HCT116 (cell line): ENCODE data around the gene CEND1. TPM values are rescaled to one million over a fixed set of nuclear protein-coding genes. Genes with fewer than 3 reads are reported as not detected.

Experiments used
- ATAC-seq: fragments of 200-7000 bp; cut with Tn5 transposase; 2 replicates; pipeline ENCODE4 v1.9.1; 2020; ENCODE audit warnings: mild to moderate bottlenecking, moderate library complexity
- BruUV-seq: library from RNA; stranded (reverse); fragments of 400-500 nt; replicated peaks from 2 replicates; lab custom pipeline; 2021; lab: Mats Ljungman, UMichigan
- CTCF ChIA-PET: fragments of 300-600 bp; sonication (Branson Sonifier 250); formaldehyde crosslinking; loops from one replicate; lab custom pipeline; 2021; ENCODE audit warnings: antibody characterized with exemption; lab: Charles Lee
- POLR2A ChIA-PET: fragments of 300-600, 350-600 bp; sonication (Branson Sonifier 250); formaldehyde crosslinking; loops from one replicate; lab custom pipeline; 2021; ENCODE audit warnings: antibody characterized with exemption; lab: Charles Lee
- RAD21 ChIA-PET, 2 experiments: fragments of 300-600 bp; sonication (Branson Sonifier 250); formaldehyde crosslinking; loops; one replicate each; lab custom pipeline; 2023; ENCODE audit warnings: low total read pairs in 2 of 2; ENCODE audit not compliant: uncharacterized antibody in 2 of 2, unreplicated experiment in 2 of 2, low non-redundant PET in 1 of 2; lab: Charles Lee
- DNase-seq: peaks from one replicate; pipeline ENCODE4 v3.0.0-alpha.2; 2010; ENCODE audit warnings: low read depth, low spot score
- H2AFZ ChIP-seq: fragments of 200-600 bp; shearing (Covaris generic), sonication (generic); 2 replicates; pipeline ENCODE4 v1.6.1; 2017; ENCODE audit warnings: low read depth, mixed run types, mixed read lengths, antibody characterized with exemption, low read length; ENCODE audit not compliant: poor library complexity, severe bottlenecking
- H3K27ac ChIP-seq: 2 replicates; pipeline ENCODE4 v1.5.1; 2012; ENCODE audit warnings: low read depth, low read length
- H3K27me3 ChIP-seq: fragments of 200-600 bp; sonication (generic); 2 replicates; pipeline ENCODE4 v1.6.1; 2016; ENCODE audit warnings: mixed run types, low read length, mixed read lengths; ENCODE audit not compliant: insufficient read depth
- H3K36me3 ChIP-seq, 2 experiments: fragments of 200-500 bp in 1 of 2; fragments of 200-600 bp in 1 of 2; sonication (Bioruptor generic) in 1 of 2; sonication (generic) in 1 of 2; 2 replicates each; pipeline versions ENCODE4 v1.5.1 to v1.6.1; 2014 to 2016; ENCODE audit warnings: low read length in 2 of 2, inconsistent platforms in 1 of 2, mixed read lengths in 1 of 2, mixed run types in 1 of 2; ENCODE audit not compliant: insufficient read depth in 2 of 2, control insufficient read depth in 1 of 2
- H3K4me1 ChIP-seq, 2 experiments: fragments of 200-600 bp in 1 of 2; sonication (generic) in 1 of 2; 2 replicates each; pipeline versions ENCODE4 v1.5.1 to v1.6.1; 2012 to 2017; ENCODE audit warnings: low read length in 2 of 2, inconsistent platforms in 1 of 2, mild to moderate bottlenecking in 1 of 2, mixed read lengths in 1 of 2, mixed run types in 1 of 2, moderate library complexity in 1 of 2; ENCODE audit not compliant: insufficient read depth in 2 of 2, control insufficient read depth in 1 of 2
- H3K4me2 ChIP-seq: fragments of 200-600 bp; sonication (generic); 2 replicates; pipeline ENCODE4 v1.6.1; 2017; ENCODE audit warnings: mixed run types, low read length, mixed read lengths
- H3K4me3 ChIP-seq, 2 experiments: fragments of 200-600 bp in 1 of 2; sonication (generic) in 1 of 2; replicated peaks in 1 of 2; 2 replicates each; pipeline ENCODE4 v1.5.1; 2011 to 2016; ENCODE audit warnings: low read length in 2 of 2, control low read depth in 1 of 2, low read depth in 1 of 2, mild to moderate bottlenecking in 1 of 2, mixed read lengths in 1 of 2, mixed run types in 1 of 2
- H3K79me2 ChIP-seq: fragments of 200-600 bp; sonication (generic); 2 replicates; pipeline ENCODE4 v1.6.1; 2017; ENCODE audit warnings: mild to moderate bottlenecking, mixed run types, low read length, moderate library complexity, mixed read lengths; ENCODE audit not compliant: insufficient read depth
- H3K9ac ChIP-seq: fragments of 200-600 bp; sonication (generic); 2 replicates; pipeline ENCODE4 v1.6.1; 2016; ENCODE audit warnings: low read length, mixed read lengths
- H3K9me2 ChIP-seq: fragments of 200-600 bp; sonication (generic), shearing (Covaris generic); 2 replicates; pipeline ENCODE4 v1.6.1; 2017; ENCODE audit warnings: mixed run types, mild to moderate bottlenecking, moderate library complexity; ENCODE audit not compliant: insufficient read depth
- H3K9me3 ChIP-seq, 2 experiments: fragments of 200-500 bp in 1 of 2; fragments of 200-600 bp in 1 of 2; sonication (Bioruptor generic) in 1 of 2; sonication (generic) in 1 of 2; 2 replicates each; pipeline ENCODE4 v1.6.1; 2014 to 2017; ENCODE audit warnings: low read length in 2 of 2, mixed read lengths in 2 of 2, inconsistent platforms in 1 of 2, low read depth in 1 of 2, mild to moderate bottlenecking in 1 of 2, mixed run types in 1 of 2, moderate library complexity in 1 of 2; ENCODE audit not compliant: control insufficient read depth in 1 of 2, insufficient read depth in 1 of 2
- H4K20me1 ChIP-seq: fragments of 200-600 bp; sonication (generic), shearing (Covaris generic); 2 replicates; pipeline ENCODE4 v1.6.1; 2017; ENCODE audit warnings: mixed run types, mild to moderate bottlenecking, moderate library complexity; ENCODE audit not compliant: insufficient read depth
- CEBPB ChIP-seq: IDR thresholded peaks from 2 replicates; pipeline ENCODE4 v1.6.1; 2012; ENCODE audit warnings: low read depth
- CTCF ChIP-seq, 3 experiments: fragments of 200-600 bp in 1 of 3; sonication (generic) in 1 of 3; IDR thresholded peaks in 2 of 3; conservative IDR thresholded peaks in 1 of 3; 2 replicates each; pipeline ENCODE4 v1.5.1; 2012 to 2017; ENCODE audit warnings: low read depth in 2 of 3, low read length in 2 of 3, antibody characterized with exemption in 1 of 3, borderline replicate concordance in 1 of 3, control low read depth in 1 of 3, mild to moderate bottlenecking in 1 of 3, mixed read lengths in 1 of 3, mixed run types in 1 of 3, moderate library complexity in 1 of 3; ENCODE audit not compliant: insufficient read depth in 1 of 3
- ELF1 ChIP-seq: IDR thresholded peaks from 2 replicates; pipeline ENCODE4 v1.6.1; 2012; ENCODE audit warnings: low read depth, borderline replicate concordance
- EZH2 ChIP-seq: fragments of 200-600 bp; sonication (generic); IDR thresholded peaks from 2 replicates; pipeline ENCODE4 v1.6.1; 2017; ENCODE audit warnings: antibody characterized with exemption, mixed run types
- FOSL1 ChIP-seq: IDR thresholded peaks from 2 replicates; pipeline ENCODE4 v1.6.1; 2012; ENCODE audit warnings: low read depth
- MAX ChIP-seq: IDR thresholded peaks from 2 replicates; pipeline ENCODE4 v1.6.1; 2012
- POLR2A ChIP-seq: IDR thresholded peaks from 2 replicates; pipeline ENCODE4 v1.7.0; 2011; ENCODE audit warnings: borderline replicate concordance; ENCODE audit not compliant: insufficient read depth, insufficient read length; ENCODE audit errors: extremely low read depth
- POLR2AphosphoS5 ChIP-seq: IDR thresholded peaks from 2 replicates; pipeline ENCODE4 v1.6.1; 2011; ENCODE audit warnings: mild to moderate bottlenecking, low read depth, low read length, moderate library complexity
- RAD21 ChIP-seq: IDR thresholded peaks from 2 replicates; pipeline ENCODE4 v1.6.1; 2012; ENCODE audit warnings: low read depth, mild to moderate bottlenecking
- SP1 ChIP-seq: IDR thresholded peaks from 2 replicates; pipeline ENCODE4 v1.6.1; 2012; ENCODE audit warnings: low read depth
- SRF ChIP-seq: IDR thresholded peaks from 2 replicates; pipeline ENCODE4 v1.6.1; 2012; ENCODE audit warnings: low read depth
- TCF7L2 ChIP-seq: IDR thresholded peaks from 2 replicates; pipeline ENCODE4 v1.7.0; 2011; ENCODE audit warnings: borderline replicate concordance, inconsistent platforms; ENCODE audit not compliant: insufficient read depth, insufficient read length; ENCODE audit errors: extremely low read depth
- intact Hi-C: fragments of 100-400 bp; cut with micrococcal nuclease; formaldehyde crosslinking; loops from 2 replicates; pipeline ENCODE4 v1.10.0; 2022
- total RNA-seq: library from RNA; stranded (reverse); gene quantifications from one replicate; pipeline ENCODE4 v1.2.1, GENCODE V29; 2021; ENCODE audit not compliant: unreplicated experiment
- TF ChIP-seq, protein P1 (sequence below): IDR thresholded peaks from 2 replicates; pipeline ENCODE4 v1.6.1; 2012; ENCODE audit warnings: low read depth

Gene CEND1
- total RNA-seq, 1 experiment from 2014 or later = 0.27 TPM

DNA sequence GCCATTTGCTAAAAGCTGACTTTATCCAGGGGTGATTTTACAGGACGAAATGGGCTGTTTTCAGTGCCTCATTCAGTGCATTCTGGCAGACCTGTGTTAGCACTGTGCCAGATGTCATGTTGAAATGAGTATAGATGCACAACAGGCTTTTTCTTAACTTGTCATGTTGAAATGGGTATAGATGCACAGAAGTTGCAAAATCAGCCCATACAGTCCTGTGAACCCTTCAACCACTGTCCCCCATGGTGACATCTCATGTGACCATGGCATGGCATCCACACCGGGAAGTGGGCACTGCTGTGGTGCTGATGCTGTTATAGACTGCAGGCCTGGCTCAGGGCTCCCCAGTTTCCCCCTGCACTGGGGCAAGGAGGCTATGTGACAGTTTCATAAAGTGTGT, 40.2 kb downstream of the CEND1 start:
- CTCF ChIA-PET = interaction anchor here (1.3 kb wide), 1 partner anchor 13 kb away, joined by 3 read pairs; no protein-coding TSS in a partner anchor

More for the DNA sequence above, 40.2 kb downstream of the CEND1 start:
- Histone ChIP-seq H3K27ac (no peak overlapping the region), H2AFZ (no peak overlapping the region), H3K9me3 (no peaks in the 10 kb centered on the region)
- RAD21 ChIA-PET = no interaction called here
- no peak for TF ChIP-seq POLR2AphosphoS5
- no peak for TF ChIP-seq CTCF (IDR thresholded peaks at IDR 0.05 in 2 of 3, conservative IDR thresholded peaks at IDR 0.05 in 1 of 3; ENCODE audit: borderline replicate concordance in 1 of 3, insufficient read depth in 1 of 3, low read depth in 2 of 3, low read length in 2 of 3)
- TF ChIP-seq, protein P1, sequence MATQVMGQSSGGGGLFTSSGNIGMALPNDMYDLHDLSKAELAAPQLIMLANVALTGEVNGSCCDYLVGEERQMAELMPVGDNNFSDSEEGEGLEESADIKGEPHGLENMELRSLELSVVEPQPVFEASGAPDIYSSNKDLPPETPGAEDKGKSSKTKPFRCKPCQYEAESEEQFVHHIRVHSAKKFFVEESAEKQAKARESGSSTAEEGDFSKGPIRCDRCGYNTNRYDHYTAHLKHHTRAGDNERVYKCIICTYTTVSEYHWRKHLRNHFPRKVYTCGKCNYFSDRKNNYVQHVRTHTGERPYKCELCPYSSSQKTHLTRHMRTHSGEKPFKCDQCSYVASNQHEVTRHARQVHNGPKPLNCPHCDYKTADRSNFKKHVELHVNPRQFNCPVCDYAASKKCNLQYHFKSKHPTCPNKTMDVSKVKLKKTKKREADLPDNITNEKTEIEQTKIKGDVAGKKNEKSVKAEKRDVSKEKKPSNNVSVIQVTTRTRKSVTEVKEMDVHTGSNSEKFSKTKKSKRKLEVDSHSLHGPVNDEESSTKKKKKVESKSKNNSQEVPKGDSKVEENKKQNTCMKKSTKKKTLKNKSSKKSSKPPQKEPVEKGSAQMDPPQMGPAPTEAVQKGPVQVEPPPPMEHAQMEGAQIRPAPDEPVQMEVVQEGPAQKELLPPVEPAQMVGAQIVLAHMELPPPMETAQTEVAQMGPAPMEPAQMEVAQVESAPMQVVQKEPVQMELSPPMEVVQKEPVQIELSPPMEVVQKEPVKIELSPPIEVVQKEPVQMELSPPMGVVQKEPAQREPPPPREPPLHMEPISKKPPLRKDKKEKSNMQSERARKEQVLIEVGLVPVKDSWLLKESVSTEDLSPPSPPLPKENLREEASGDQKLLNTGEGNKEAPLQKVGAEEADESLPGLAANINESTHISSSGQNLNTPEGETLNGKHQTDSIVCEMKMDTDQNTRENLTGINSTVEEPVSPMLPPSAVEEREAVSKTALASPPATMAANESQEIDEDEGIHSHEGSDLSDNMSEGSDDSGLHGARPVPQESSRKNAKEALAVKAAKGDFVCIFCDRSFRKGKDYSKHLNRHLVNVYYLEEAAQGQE = no peak
- TF ChIP-seq CEBPB = no peak
- no peak for TF ChIP-seq SRF
- no peak for TF ChIP-seq TCF7L2
- TF ChIP-seq RAD21 = no peak
- TF ChIP-seq MAX = no peak
- no peak for TF ChIP-seq EZH2
- no peak for TF ChIP-seq SP1
- no peak for TF ChIP-seq ELF1
- no peak for TF ChIP-seq FOSL1
- TF ChIP-seq POLR2A = no peak
- TF ChIP-seq, all 23 proteins: peak for 0
- peaks cover 19 to 42% of the 10 kb centered on the region in 2 experiments; a peak in 3 of 4 replicates for H3K4me1 ChIP-seq
- no peaks in the 10 kb centered on the region for H3K27me3 ChIP-seq
- no peak for ATAC-seq
- no peak for DNase-seq
- intact Hi-C loops = no loop called here
- peak overlapping the region; percentile 4; the same call in 1 of the 2 replicates for H3K4me2 ChIP-seq
- no TSS peak for BruUV-seq
- no peaks in the 10 kb centered on the region for H4K20me1 ChIP-seq
- no peaks in the 10 kb centered on the region for H3K9me2 ChIP-seq
- H3K36me3 ChIP-seq = no peaks in the 10 kb centered on the region; a peak in 2 of 4 replicates
- peaks cover 71% of the 10 kb centered on the region for H3K79me2 ChIP-seq
- H3K4me3 ChIP-seq = no peak overlapping the region
- no peak overlapping the region for H3K9ac ChIP-seq
- POLR2A ChIA-PET = interaction anchor here (2.2 kb wide), 1 partner anchor 13 kb away, joined by 9 read pairs; no protein-coding TSS in a partner anchor
